Karpas-422 (cell line): ENCODE measurements around the gene CEP170B. TPM values are rescaled to one million over a fixed set of nuclear protein-coding genes. Genes with fewer than 3 reads are reported as not detected.
"Not testable (repeated sequence)": the region's sequence is repeated elsewhere in the genome, so short reads cannot be mapped to it uniquely, and the experiment has no call there.

Experiments used
- DNase-seq: peaks from one replicate; pipeline ENCODE4 v3.0.0-alpha.2; 2015
- H2AFZ ChIP-seq: fragments of 200-600 bp; sonication (generic); 2 replicates; pipeline ENCODE4 v1.6.1; 2014; ENCODE audit warnings: antibody characterized with exemption, low read length, mixed read lengths
- H3K27ac ChIP-seq: fragments of 200-600 bp; sonication (generic); 2 replicates; pipeline ENCODE4 v1.5.1; 2014; ENCODE audit warnings: mild to moderate bottlenecking, low read length, moderate library complexity
- H3K27me3 ChIP-seq: fragments of 200-600 bp; sonication (generic); 2 replicates; pipeline ENCODE4 v1.6.1; 2014; ENCODE audit warnings: low read length, mixed read lengths
- H3K36me3 ChIP-seq: fragments of 200-600 bp; sonication (generic); 2 replicates; pipeline ENCODE4 v1.6.1; 2014; ENCODE audit warnings: low read length, mixed read lengths; ENCODE audit not compliant: insufficient read depth
- H3K4me1 ChIP-seq: fragments of 200-600 bp; sonication (generic); 2 replicates; pipeline ENCODE4 v1.6.1; 2014; ENCODE audit warnings: mild to moderate bottlenecking, low read length, mixed read lengths
- H3K4me2 ChIP-seq: fragments of 200-600 bp; sonication (generic); 2 replicates; pipeline ENCODE4 v1.6.1; 2014; ENCODE audit warnings: low read length, low read depth, mild to moderate bottlenecking; ENCODE audit not compliant: poor library complexity, severe bottlenecking
- H3K4me3 ChIP-seq: fragments of 200-600 bp; sonication (generic); 2 replicates; pipeline ENCODE4 v1.5.1; 2014; ENCODE audit warnings: mild to moderate bottlenecking, antibody characterized with exemption, low read length, mixed read lengths
- H3K79me2 ChIP-seq: fragments of 200-600 bp; sonication (generic); 2 replicates; pipeline ENCODE4 v1.6.1; 2014; ENCODE audit warnings: mild to moderate bottlenecking, low read length, mixed read lengths
- H3K9ac ChIP-seq: fragments of 200-600 bp; sonication (generic); 2 replicates; pipeline ENCODE4 v1.6.0; 2014; ENCODE audit warnings: low read length
- H3K9me2 ChIP-seq: fragments of 200-600 bp; sonication (generic), shearing (Covaris generic); replicated peaks from 2 replicates; pipeline ENCODE4 v1.6.0; 2014; ENCODE audit warnings: mild to moderate bottlenecking, low read length, moderate library complexity; ENCODE audit not compliant: insufficient read depth
- H3K9me3 ChIP-seq: fragments of 300-700, 200-600 bp; sonication (generic); 2 replicates; pipeline ENCODE4 v1.6.1; 2014; ENCODE audit warnings: low read length, mixed read lengths
- H4K20me1 ChIP-seq: fragments of 200-600 bp; sonication (generic); 2 replicates; pipeline ENCODE4 v1.6.1; 2014; ENCODE audit warnings: mild to moderate bottlenecking, antibody characterized with exemption, low read length, low read depth; ENCODE audit not compliant: insufficient read depth
- total RNA-seq: library from RNA; depleted of rRNA; stranded (reverse); fragments of >200 nt; shearing (Covaris generic); gene quantifications from 2 replicates; pipeline ENCODE4 v1.2.3, GENCODE V29; 2014; ENCODE audit warnings: low replicate concordance

The CEP170B gene
- total RNA-seq, 1 experiment from 2014 or later, result 0.56 TPM

DNA sequence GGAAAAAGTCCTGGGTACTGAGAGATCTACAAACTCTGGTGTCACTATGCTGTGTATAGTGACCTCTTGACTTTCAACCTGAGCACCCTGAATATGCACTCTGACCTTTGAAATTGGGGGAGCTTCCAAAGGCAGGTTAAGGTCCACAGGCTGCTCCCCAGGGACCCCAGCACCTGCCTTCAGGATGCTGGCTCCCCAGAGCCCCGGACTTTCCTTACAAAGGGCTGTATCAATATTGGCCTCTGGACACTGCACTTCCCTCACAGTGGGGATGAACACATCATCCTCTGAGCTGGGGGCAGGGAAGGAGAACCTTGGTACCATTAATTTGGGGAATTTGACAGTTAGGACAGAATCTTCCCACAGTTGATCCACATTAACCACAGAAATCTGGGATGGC lies 73.9 kb downstream of the CEP170B start:
- Histone ChIP-seq H3K9me2 (no peaks in the 10 kb centered on the region), H3K79me2 (no peaks in the 10 kb centered on the region), H4K20me1 (peaks cover 48% of the 10 kb centered on the region)

GRCh38 chr14:104939666-104940410 lies 74.8 kb downstream of the CEP170B start:
- Histone ChIP-seq H3K79me2 (no peaks in the 10 kb centered on the region), H3K9me2 (no peaks in the 10 kb centered on the region), H2AFZ (no peak overlapping the region), H3K27me3 (no peaks in the 10 kb centered on the region), H4K20me1 (peaks cover 45% of the 10 kb centered on the region), H3K9ac (no peak overlapping the region), H3K4me3 (no peak overlapping the region), H3K4me1 (no peaks in the 10 kb centered on the region), H3K27ac (no peak overlapping the region), H3K36me3 (no peaks in the 10 kb centered on the region), H3K9me3 (no peaks in the 10 kb centered on the region), H3K4me2 (no peak overlapping the region)
- DNase-seq, result no peak

More for the DNA sequence above, 73.9 kb downstream of the CEP170B start:
- Histone ChIP-seq H3K27ac (no peak overlapping the region), H3K27me3 (no peaks in the 10 kb centered on the region), H3K9ac (no peak overlapping the region), H3K36me3 (no peaks in the 10 kb centered on the region), H2AFZ (no peak overlapping the region), H3K9me3 (no peaks in the 10 kb centered on the region), H3K4me2 (no peak overlapping the region), H3K4me3 (no peak overlapping the region), H3K4me1 (no peaks in the 10 kb centered on the region)
- no peak for DNase-seq

GRCh38 chr14:104940526-104941150 lies 75.6 kb downstream of the CEP170B start:
- H2AFZ ChIP-seq, result no peak overlapping the region
- H3K9me2 ChIP-seq, result no peaks in the 10 kb centered on the region
- H3K4me3 ChIP-seq, result no peak overlapping the region
- no peak overlapping the region for H3K27ac ChIP-seq
- no peaks in the 10 kb centered on the region for H3K36me3 ChIP-seq
- H3K4me1 ChIP-seq, result no peaks in the 10 kb centered on the region
- no peak overlapping the region for H3K9ac ChIP-seq
- peaks cover 37% of the 10 kb centered on the region; the same call in 1 of the 2 replicates for H4K20me1 ChIP-seq
- H3K27me3 ChIP-seq, result no peaks in the 10 kb centered on the region
- no peak for DNase-seq
- no peak overlapping the region for H3K4me2 ChIP-seq
- H3K9me3 ChIP-seq, result no peaks in the 10 kb centered on the region
- no peaks in the 10 kb centered on the region for H3K79me2 ChIP-seq

DNA sequence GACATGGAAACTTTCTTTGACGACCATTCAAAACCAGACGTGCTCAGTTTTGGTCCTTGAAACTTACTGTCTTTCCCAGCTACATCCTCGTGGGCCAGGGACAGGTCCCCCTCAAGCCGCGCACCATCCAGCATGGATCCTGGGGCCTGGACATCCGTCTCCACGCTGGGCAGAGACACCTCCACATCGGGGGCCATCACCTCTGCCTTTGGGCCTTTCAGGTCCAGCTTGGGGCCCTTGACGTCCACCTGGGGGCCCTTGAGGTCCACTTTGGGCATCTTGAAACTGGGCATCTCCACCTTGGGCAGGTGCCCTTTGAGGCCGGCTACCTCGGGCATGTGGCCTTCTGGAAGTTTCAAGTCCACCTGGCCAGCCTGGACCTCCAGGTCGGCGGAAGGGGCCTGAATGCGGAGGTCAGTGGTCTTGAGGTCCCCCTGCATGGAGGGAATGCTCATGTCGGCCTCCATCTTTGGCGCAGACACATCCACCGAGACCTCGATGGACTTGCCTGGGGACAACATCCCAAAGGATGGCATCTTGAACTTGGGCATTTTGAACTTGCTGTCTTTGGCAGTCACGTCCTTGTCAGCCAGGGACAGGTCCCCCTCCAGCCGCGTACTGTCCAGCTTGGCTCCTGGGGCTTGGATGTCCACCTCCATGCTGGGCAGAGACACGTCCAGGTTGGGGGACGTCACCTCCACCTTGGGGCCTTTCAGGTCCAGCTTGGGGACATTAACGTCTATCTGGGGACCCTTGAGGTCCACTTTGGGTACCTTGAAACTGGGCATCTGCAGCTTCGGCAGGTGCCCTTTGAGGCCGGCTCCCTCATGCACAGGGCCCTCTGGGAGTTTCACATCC lies 76.7 kb downstream of the CEP170B start:
- Histone ChIP-seq H3K27me3 (no peaks in the 10 kb centered on the region), H3K9ac (no peak overlapping the region), H3K4me1 (no peaks in the 10 kb centered on the region)

GRCh38 chr14:104942586-104942985 lies 77.5 kb downstream of the CEP170B start:
- Histone ChIP-seq H3K4me3 (no peak overlapping the region), H3K36me3 (no peaks in the 10 kb centered on the region), H3K9ac (no peak overlapping the region), H3K4me1 (no peaks in the 10 kb centered on the region), H3K9me2 (no peaks in the 10 kb centered on the region), H3K79me2 (no peaks in the 10 kb centered on the region), H3K9me3 (no peaks in the 10 kb centered on the region), H3K27ac (no peak overlapping the region), H3K27me3 (no peaks in the 10 kb centered on the region), H3K4me2 (no peak overlapping the region), H4K20me1 (peaks cover 20% of the 10 kb centered on the region; the same call in 1 of the 2 replicates), H2AFZ (no peak overlapping the region)
- no peak for DNase-seq

More for the DNA sequence above, 76.7 kb downstream of the CEP170B start:
- no peaks in the 10 kb centered on the region for H3K9me3 ChIP-seq
- no peak overlapping the region for H3K4me2 ChIP-seq
- H3K79me2 ChIP-seq, result no peaks in the 10 kb centered on the region
- H2AFZ ChIP-seq, result no peak overlapping the region
- peaks cover 28% of the 10 kb centered on the region; the same call in 1 of the 2 replicates for H4K20me1 ChIP-seq
- H3K4me3 ChIP-seq, result no peak overlapping the region
- no peaks in the 10 kb centered on the region for H3K9me2 ChIP-seq
- no peak for DNase-seq
- H3K36me3 ChIP-seq, result no peaks in the 10 kb centered on the region
- H3K27ac ChIP-seq, result no peak overlapping the region

DNA sequence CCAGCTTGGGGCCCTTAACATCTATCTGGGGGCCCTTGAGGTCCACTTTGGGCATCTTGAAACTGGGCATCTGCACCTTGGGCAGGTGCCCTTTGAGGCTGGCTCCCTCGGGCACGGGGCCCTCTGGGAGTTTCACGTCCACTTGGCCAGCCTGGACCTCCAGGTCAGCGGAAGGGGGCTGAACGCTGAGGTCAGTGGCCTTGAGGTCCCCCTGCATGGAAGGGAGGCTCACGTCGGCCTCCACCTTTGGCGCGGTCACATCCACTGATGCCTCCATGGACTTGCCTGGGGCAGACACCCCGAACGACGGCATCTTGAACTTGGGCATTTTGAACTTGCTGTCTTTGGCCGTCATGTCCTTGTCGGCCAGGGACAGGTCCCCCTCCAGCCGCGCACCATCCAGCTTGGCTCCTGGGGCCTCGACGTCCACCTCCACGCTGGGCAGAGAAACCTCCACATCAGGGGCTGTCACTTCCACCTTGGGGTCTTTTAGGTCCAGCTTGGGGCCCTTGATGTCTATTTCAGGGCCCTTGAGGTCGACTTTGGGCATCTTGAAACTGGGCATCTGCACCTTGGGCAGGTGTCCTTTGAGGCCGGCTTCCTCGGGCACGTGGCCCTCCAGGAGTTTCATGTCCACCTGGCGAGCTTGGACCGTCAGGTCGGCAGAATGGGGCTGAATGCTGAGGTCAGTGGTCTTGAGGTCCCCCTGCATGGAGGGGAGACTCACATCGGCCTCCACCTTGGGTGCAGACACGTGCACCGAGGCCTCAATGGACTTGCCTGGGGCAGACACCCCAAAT lies 78.3 kb downstream of the CEP170B start:
- not testable (repeated sequence) for H3K9me2 ChIP-seq, H3K9ac ChIP-seq, H3K9me3 ChIP-seq, H3K27me3 ChIP-seq, H3K4me1 ChIP-seq, H3K79me2 ChIP-seq, H3K36me3 ChIP-seq, H3K4me2 ChIP-seq, H3K4me3 ChIP-seq, H2AFZ ChIP-seq, H3K27ac ChIP-seq, DNase-seq
- H4K20me1 ChIP-seq, result peaks cover 18% of the 10 kb centered on the region; the same call in 1 of the 2 replicates

DNA sequence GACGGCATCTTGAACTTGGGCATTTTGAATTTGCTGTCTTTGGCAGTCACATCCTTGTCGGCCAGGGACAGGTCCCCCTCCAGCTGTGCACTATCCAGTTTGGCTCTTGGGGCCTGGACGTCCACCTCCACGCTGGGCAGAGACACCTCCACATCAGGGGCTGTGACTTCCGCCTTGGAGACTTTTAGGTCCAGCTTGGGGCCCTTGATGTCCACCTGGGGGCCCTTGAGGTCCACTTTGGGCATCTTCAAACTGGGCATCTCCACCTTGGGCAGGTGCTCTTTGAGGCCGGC lies 78.9 kb downstream of the CEP170B start:
- H4K20me1 ChIP-seq, result peaks cover 18% of the 10 kb centered on the region; the same call in 1 of the 2 replicates
- H3K36me3 ChIP-seq, H3K4me2 ChIP-seq, H3K4me3 ChIP-seq, H3K9me3 ChIP-seq, H2AFZ ChIP-seq, H3K27ac ChIP-seq, H3K9me2 ChIP-seq, DNase-seq, H3K79me2 ChIP-seq, H3K27me3 ChIP-seq, H3K4me1 ChIP-seq, H3K9ac ChIP-seq: not testable (repeated sequence)
